CD4-positive, alpha-beta T cell (primary cell): ENCODE measurements around the gene CTTNBP2NL. TPM values are rescaled to one million over a fixed set of nuclear protein-coding genes. Genes with fewer than 3 reads are reported as not detected.
A peak's percentile ranks its signal among the peaks of the same experiment; 100 is the strongest.
"Not testable (repeated sequence)": the region's sequence is repeated elsewhere in the genome, so short reads cannot be mapped to it uniquely, and the experiment has no call there.

ENCODE experiments used
- ATAC-seq: fragments of 200-7000 bp; cut with Tn5 transposase; one replicate; pipeline ENCODE4 v1.10.0; 2022; ENCODE audit warnings: mild to moderate bottlenecking; ENCODE audit not compliant: poor library complexity
- CTCF ChIA-PET: fragments of 350-600 bp; sonication (Branson Sonifier 250); formaldehyde crosslinking; loops from one replicate; lab custom pipeline; 2021; ENCODE audit warnings: antibody characterized with exemption, inconsistent platforms; lab: Charles Lee
- POLR2A ChIA-PET: fragments of 350-600 bp; sonication (Branson Sonifier 250); formaldehyde crosslinking; loops from one replicate; lab custom pipeline; 2021; ENCODE audit warnings: antibody characterized with exemption, inconsistent platforms; lab: Charles Lee
- DNase-seq, 14 experiments: peaks; one replicate each; pipeline ENCODE4 v3.0.0-alpha.2; 2013 to 2020; ENCODE audit warnings: mixed read lengths in 2 of 14
- H3K27ac ChIP-seq, 2 donors: one replicate each; pipeline versions ENCODE4 v1.5.1 to v1.7.0; 2013; ENCODE audit warnings: low read length in 2 of 2, low read depth in 1 of 2, mild to moderate bottlenecking in 1 of 2
- H3K27me3 ChIP-seq, 2 experiments: 1 replicate in 1 of 2; 2 replicates in 1 of 2; pipeline versions ENCODE4 v1.6.1 to v1.7.0; 2013; ENCODE audit warnings: low read length in 2 of 2, control low read depth in 1 of 2, mild to moderate bottlenecking in 1 of 2, moderate library complexity in 1 of 2; ENCODE audit not compliant: insufficient read depth in 2 of 2, control insufficient read depth in 1 of 2
- H3K36me3 ChIP-seq: one replicate; pipeline ENCODE4 v1.6.1; 2013; ENCODE audit warnings: low read length, control low read depth; ENCODE audit not compliant: insufficient read depth
- H3K4me1 ChIP-seq: one replicate; pipeline ENCODE4 v1.6.1; 2013; ENCODE audit warnings: low read length, control low read depth; ENCODE audit not compliant: insufficient read depth
- H3K4me3 ChIP-seq: one replicate; pipeline ENCODE4 v1.5.1; 2013; ENCODE audit warnings: mild to moderate bottlenecking, low read length, moderate library complexity
- H3K9me3 ChIP-seq, 2 experiments: 1 replicate in 1 of 2; 2 replicates in 1 of 2; pipeline versions ENCODE4 v1.6.1 to v1.7.0; 2013; ENCODE audit warnings: low read length in 2 of 2, mild to moderate bottlenecking in 2 of 2, control low read depth in 1 of 2, moderate library complexity in 1 of 2; ENCODE audit not compliant: control insufficient read depth in 1 of 2, insufficient read depth in 1 of 2
- H3K27ac Mint-ChIP-seq: one replicate; pipeline ENCODE4 v1.8.0; 2020; ENCODE audit warnings: mixed read lengths
- H3K27me3 Mint-ChIP-seq: one replicate; pipeline ENCODE4 v1.8.0; 2021; ENCODE audit warnings: mixed read lengths
- H3K36me3 Mint-ChIP-seq: one replicate; pipeline ENCODE4 v1.8.0; 2021; ENCODE audit warnings: low read depth, mixed read lengths
- H3K4me1 Mint-ChIP-seq: one replicate; pipeline ENCODE4 v1.8.0; 2021; ENCODE audit warnings: low read depth, mixed read lengths
- H3K4me3 Mint-ChIP-seq: one replicate; pipeline ENCODE4 v1.8.0; 2020; ENCODE audit warnings: mild to moderate bottlenecking, mixed read lengths
- H3K9me3 Mint-ChIP-seq: one replicate; pipeline ENCODE4 v1.8.0; 2020; ENCODE audit warnings: mixed read lengths
- intact Hi-C, 2 experiments: fragments of 100-400 bp; cut with DNase I in 1 of 2; cut with micrococcal nuclease in 1 of 2; formaldehyde crosslinking; loops; one replicate each; pipeline versions ENCODE4 v1.15.1 to v1.9.0; 2023 to 2025; cut with DNase I, micrococcal nuclease
- total RNA-seq, 174 experiments: library from RNA in 2 of 174; stranded (reverse) in 2 of 174; gene quantifications; one replicate each; pipeline ENCODE4 v1.2.3 and lab custom pipeline; 2021 to 2026
- TF ChIP-seq, protein P1 (sequence below): fragments of 200-600 bp; IDR thresholded peaks from one replicate; pipeline ENCODE4 v1.8.0; 2022; ENCODE audit warnings: antibody characterized with exemption, mild to moderate bottlenecking

Gene CTTNBP2NL
- total RNA-seq, 2 experiments from 2014 or later: 0.14 to 0.25 TPM

DNA sequence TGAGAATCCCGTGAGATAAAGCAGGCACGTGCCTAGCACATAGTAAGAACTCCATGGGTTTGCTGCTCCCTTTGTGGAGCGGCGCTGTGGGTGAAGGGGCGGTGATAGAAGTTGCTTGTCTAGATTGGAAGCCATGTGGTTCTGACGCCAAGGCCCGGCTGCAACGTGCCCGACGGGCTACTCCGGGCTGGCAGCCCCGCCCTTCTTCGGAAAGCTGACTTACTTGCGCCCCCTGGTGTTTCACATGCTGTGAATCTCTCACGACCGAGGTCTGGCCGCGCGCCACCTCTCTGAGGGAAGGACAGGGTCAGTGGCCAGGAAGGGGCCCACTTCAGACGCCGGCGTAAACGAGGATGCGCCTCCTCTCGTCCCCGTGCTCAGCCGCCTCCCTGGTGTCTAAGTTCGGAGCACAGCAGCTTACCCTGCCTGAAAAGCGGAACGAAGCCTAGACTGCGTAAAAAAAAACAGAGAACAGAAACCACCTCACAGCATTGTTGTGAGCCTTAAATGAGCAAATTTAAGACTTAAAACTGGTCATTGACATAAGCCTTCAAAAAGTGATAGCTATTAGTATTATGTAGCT, 70.2 kb downstream of the CTTNBP2NL start:
- Histone ChIP-seq H3K27me3 (peaks cover 5 to 6% of the 10 kb centered on the region in 2 experiments), H3K4me3 (peak overlapping the region; percentile 49), H3K27ac (no peak overlapping the region), H3K36me3 (no peaks in the 10 kb centered on the region), H3K9me3 (no peaks in the 10 kb centered on the region), H3K4me1 (peaks cover 9% of the 10 kb centered on the region)
- Mint-ChIP-seq H3K27me3 (peaks cover 39% of the 10 kb centered on the region), H3K4me3 (peak overlapping the region; percentile 81), H3K4me1 (peaks cover 16% of the 10 kb centered on the region), H3K27ac (no peak overlapping the region), H3K36me3 (no peaks in the 10 kb centered on the region), H3K9me3 (no peaks in the 10 kb centered on the region)
- TF ChIP-seq, protein P1, sequence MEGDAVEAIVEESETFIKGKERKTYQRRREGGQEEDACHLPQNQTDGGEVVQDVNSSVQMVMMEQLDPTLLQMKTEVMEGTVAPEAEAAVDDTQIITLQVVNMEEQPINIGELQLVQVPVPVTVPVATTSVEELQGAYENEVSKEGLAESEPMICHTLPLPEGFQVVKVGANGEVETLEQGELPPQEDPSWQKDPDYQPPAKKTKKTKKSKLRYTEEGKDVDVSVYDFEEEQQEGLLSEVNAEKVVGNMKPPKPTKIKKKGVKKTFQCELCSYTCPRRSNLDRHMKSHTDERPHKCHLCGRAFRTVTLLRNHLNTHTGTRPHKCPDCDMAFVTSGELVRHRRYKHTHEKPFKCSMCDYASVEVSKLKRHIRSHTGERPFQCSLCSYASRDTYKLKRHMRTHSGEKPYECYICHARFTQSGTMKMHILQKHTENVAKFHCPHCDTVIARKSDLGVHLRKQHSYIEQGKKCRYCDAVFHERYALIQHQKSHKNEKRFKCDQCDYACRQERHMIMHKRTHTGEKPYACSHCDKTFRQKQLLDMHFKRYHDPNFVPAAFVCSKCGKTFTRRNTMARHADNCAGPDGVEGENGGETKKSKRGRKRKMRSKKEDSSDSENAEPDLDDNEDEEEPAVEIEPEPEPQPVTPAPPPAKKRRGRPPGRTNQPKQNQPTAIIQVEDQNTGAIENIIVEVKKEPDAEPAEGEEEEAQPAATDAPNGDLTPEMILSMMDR: peak; percentile 77
- ATAC-seq (peak; percentile 92), DNase-seq (peak; percentile 72 to 93 (median 80))
- ChIA-PET CTCF (interaction anchor here (0.5 to 4.8 kb wide), 13 partner anchors 9 to 607 kb away, joined by 3 to 60 read pairs (median 4); partner anchors contain the start of gene LRIG2), POLR2A (interaction anchor here (1.3 kb wide), 1 partner anchor 75 kb away, joined by 10 read pairs; no protein-coding TSS in a partner anchor)
- intact Hi-C loops: loop anchor here (1.0 kb wide), 2 partner anchors 75 to 76 kb away; no protein-coding TSS in a partner anchor

GRCh38 chr1:112470324-112470723, 74.3 kb downstream of the CTTNBP2NL start:
- ATAC-seq, H3K9me3 ChIP-seq, H3K36me3 ChIP-seq, H3K4me1 ChIP-seq, H3K27ac ChIP-seq, intact Hi-C loops, POLR2A ChIA-PET, H3K36me3 Mint-ChIP-seq, CTCF ChIA-PET, H3K9me3 Mint-ChIP-seq, H3K27ac Mint-ChIP-seq, H3K4me3 Mint-ChIP-seq, H3K4me3 ChIP-seq: not testable (repeated sequence)
- peak in 1 of 14 experiments; percentile 5 for DNase-seq
- peaks cover 10 to 26% of the 10 kb centered on the region in 2 experiments for H3K27me3 ChIP-seq
- Mint-ChIP-seq H3K27me3 (peaks cover 63% of the 10 kb centered on the region), H3K4me1 (peaks cover 16% of the 10 kb centered on the region)

GRCh38 chr1:112470966-112471365, 75.0 kb downstream of the CTTNBP2NL start:
- DNase-seq: peak in 2 of 14 experiments; percentile 19 to 40
- Mint-ChIP-seq H3K4me1 (peaks cover 11% of the 10 kb centered on the region), H3K9me3 (peaks cover 2% of the 10 kb centered on the region), H3K36me3 (no peaks in the 10 kb centered on the region), H3K27ac (no peak overlapping the region), H3K4me3 (no peak overlapping the region), H3K27me3 (peaks cover 69% of the 10 kb centered on the region)
- ATAC-seq: no peak
- TF ChIP-seq, protein P1: no peak
- H3K36me3 ChIP-seq: no peaks in the 10 kb centered on the region
- H3K9me3 ChIP-seq: peaks cover 0 to 3% of the 10 kb centered on the region in 2 experiments
- ChIA-PET CTCF (no interaction called here), POLR2A (no interaction called here)
- intact Hi-C loops: no loop called here
- no peak overlapping the region for H3K27ac ChIP-seq
- H3K4me3 ChIP-seq: no peak overlapping the region
- peaks cover 10 to 26% of the 10 kb centered on the region in 2 experiments for H3K27me3 ChIP-seq
- H3K4me1 ChIP-seq: peaks cover 5% of the 10 kb centered on the region
